ENCODE measurements around the gene ASB18.

GRCh38 chr2:236156095-236156859 lies 107.9 kb downstream of the ASB18 start:
- TF ChIP-seq, protein P1, sequence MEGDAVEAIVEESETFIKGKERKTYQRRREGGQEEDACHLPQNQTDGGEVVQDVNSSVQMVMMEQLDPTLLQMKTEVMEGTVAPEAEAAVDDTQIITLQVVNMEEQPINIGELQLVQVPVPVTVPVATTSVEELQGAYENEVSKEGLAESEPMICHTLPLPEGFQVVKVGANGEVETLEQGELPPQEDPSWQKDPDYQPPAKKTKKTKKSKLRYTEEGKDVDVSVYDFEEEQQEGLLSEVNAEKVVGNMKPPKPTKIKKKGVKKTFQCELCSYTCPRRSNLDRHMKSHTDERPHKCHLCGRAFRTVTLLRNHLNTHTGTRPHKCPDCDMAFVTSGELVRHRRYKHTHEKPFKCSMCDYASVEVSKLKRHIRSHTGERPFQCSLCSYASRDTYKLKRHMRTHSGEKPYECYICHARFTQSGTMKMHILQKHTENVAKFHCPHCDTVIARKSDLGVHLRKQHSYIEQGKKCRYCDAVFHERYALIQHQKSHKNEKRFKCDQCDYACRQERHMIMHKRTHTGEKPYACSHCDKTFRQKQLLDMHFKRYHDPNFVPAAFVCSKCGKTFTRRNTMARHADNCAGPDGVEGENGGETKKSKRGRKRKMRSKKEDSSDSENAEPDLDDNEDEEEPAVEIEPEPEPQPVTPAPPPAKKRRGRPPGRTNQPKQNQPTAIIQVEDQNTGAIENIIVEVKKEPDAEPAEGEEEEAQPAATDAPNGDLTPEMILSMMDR (optimal IDR thresholded peaks at IDR 0.05 in 1 of 3, IDR thresholded peaks at IDR 0.05 in 1 of 3, conservative IDR thresholded peaks at IDR 0.05 in 1 of 3; ENCODE audit: extremely low read depth in 1 of 3, insufficient read depth in 2 of 3, low read length in 3 of 3): no peak
- TF ChIP-seq EZH2 (IDR thresholded peaks at IDR 0.05; ENCODE audit: low read length): no peak

Data from keratinocyte (primary cell).